ENCODE measurements around the gene ZFHX3.

ZFHX3 gene

GRCh38 chr16:72844225-72844920 is 203.6 kb downstream of the ZFHX3 start:
- DNase-seq, result no peak

- DNase-seq, result no peak
These were observed 206.4 kb downstream of the ZFHX3 start for GRCh38 chr16:72841506-72841905.

GRCh38 chr16:72840631-72841381 is 207.1 kb downstream of the ZFHX3 start:
- DNase-seq, result no peak

GRCh38 chr16:72838951-72839350 is 209.0 kb downstream of the ZFHX3 start:
- DNase-seq, result no peak

- DNase-seq, result no peak
These were observed 209.4 kb downstream of the ZFHX3 start for GRCh38 chr16:72838586-72838910.

GRCh38 chr16:72837846-72838585 is 209.9 kb downstream of the ZFHX3 start:
- DNase-seq, result no peak

- no peak for DNase-seq
These were observed 210.9 kb downstream of the ZFHX3 start for GRCh38 chr16:72836985-72837384.

GRCh38 chr16:72836181-72836580 is 211.7 kb downstream of the ZFHX3 start:
- no peak for DNase-seq

- no peak for DNase-seq
These were observed 212.8 kb downstream of the ZFHX3 start for GRCh38 chr16:72835086-72835485.

- DNase-seq, result no peak
These were observed 213.4 kb downstream of the ZFHX3 start for GRCh38 chr16:72834499-72834898.

GRCh38 chr16:72833969-72834368 is 214.0 kb downstream of the ZFHX3 start:
- DNase-seq, result no peak

GRCh38 chr16:72833482-72833881 is 214.4 kb downstream of the ZFHX3 start:
- no peak for DNase-seq

GRCh38 chr16:72832621-72833248 is 215.2 kb downstream of the ZFHX3 start:
- peak; percentile 60 for DNase-seq

GRCh38 chr16:72829846-72830775 is 217.8 kb downstream of the ZFHX3 start:
- no peak for DNase-seq

- no peak for DNase-seq
These were observed 220.1 kb downstream of the ZFHX3 start for GRCh38 chr16:72827866-72828265.

- DNase-seq, result no peak
These were observed 221.9 kb downstream of the ZFHX3 start for GRCh38 chr16:72825912-72826621.

GRCh38 chr16:72824761-72825160 is 223.2 kb downstream of the ZFHX3 start:
- DNase-seq, result no peak

GRCh38 chr16:72824027-72824426 is 223.9 kb downstream of the ZFHX3 start:
- DNase-seq, result no peak

GRCh38 chr16:72821185-72821950 is 226.6 kb downstream of the ZFHX3 start:
- DNase-seq, result no peak

- no peak for DNase-seq
These were observed 228.6 kb downstream of the ZFHX3 start for GRCh38 chr16:72819345-72819744.
